Upper lobe of left lung (tissue), 6 donors: ENCODE results near the gene RASAL1. TPM values are rescaled to one million over a fixed set of nuclear protein-coding genes. Genes with fewer than 3 reads are reported as not detected.
A peak's percentile ranks its signal among the peaks of the same experiment; 100 is the strongest.

Experiments
- ATAC-seq, 2 donors: fragments of 200-7000 bp; cut with Tn5 transposase; one replicate each; pipeline ENCODE4 v1.9.1; 2022; ENCODE audit warnings: mild to moderate bottlenecking in 2 of 2, moderate library complexity in 2 of 2; ENCODE audit not compliant: low FRiP score in 2 of 2
- DNase-seq, 2 donors: peaks; one replicate each; pipeline ENCODE4 v3.0.0-alpha.2; 2019 to 2020
- H3K27ac ChIP-seq, 4 donors: fragments of 200-600 bp; sonication (generic); one replicate each; pipeline ENCODE4 v1.5.1; 2016 to 2019
- H3K27me3 ChIP-seq, 4 donors: fragments of 200-600 bp; sonication (generic); one replicate each; pipeline ENCODE4 v1.5.1; 2017 to 2019
- H3K36me3 ChIP-seq, 4 donors: fragments of 200-600 bp; sonication (generic); one replicate each; pipeline ENCODE4 v1.5.1; 2016 to 2019
- H3K4me1 ChIP-seq, 4 donors: fragments of 200-600 bp; sonication (generic); one replicate each; pipeline ENCODE4 v1.5.1; 2018 to 2019
- H3K4me3 ChIP-seq, 4 donors: fragments of 200-600 bp; sonication (generic); one replicate each; pipeline ENCODE4 v1.5.1; 2017 to 2019; ENCODE audit warnings: mild to moderate bottlenecking in 2 of 4, moderate library complexity in 1 of 4
- H3K9me3 ChIP-seq, 4 donors: fragments of 200-600 bp; sonication (generic); one replicate each; pipeline ENCODE4 v1.5.1; 2018 to 2019
- EP300 ChIP-seq, 4 donors: sonication (generic); formaldehyde crosslinking; IDR thresholded peaks; one replicate each; pipeline ENCODE4 v1.5.1; 2017; ENCODE audit warnings: antibody characterized with exemption in 4 of 4, control low read depth in 2 of 4
- POLR2A ChIP-seq, 4 donors: fragments of 450-650 bp; IDR thresholded peaks; one replicate each; pipeline ENCODE4 v1.5.1; 2016 to 2017; ENCODE audit warnings: antibody characterized with exemption in 4 of 4, mild to moderate bottlenecking in 2 of 4
- POLR2AphosphoS5 ChIP-seq, 2 donors: sonication (generic); formaldehyde crosslinking; IDR thresholded peaks; one replicate each; pipeline ENCODE4 v1.5.1; 2017; ENCODE audit warnings: antibody characterized with exemption in 2 of 2
- WGBS, 2 donors: methylation state at CpG; one replicate each; pipeline ENCODE4 v1.1.5; 2017 to 2018; 5-methylcytosine and 5-hydroxymethylcytosine counted together
- total RNA-seq, 6 donors: library from RNA; depleted of rRNA in 4 of 6; stranded (reverse); fragments of >200 nt in 4 of 6; gene quantifications; one replicate each; pipeline versions ENCODE4 v1.1.0 to v1.2.1, GENCODE V29; 2016 to 2021
- TF ChIP-seq, protein P1 (sequence below), 6 experiments: fragments of 450-650 bp in 4 of 6; fragments of 200-600 bp in 2 of 6; sonication (generic) in 2 of 6; IDR thresholded peaks; one replicate each; pipeline ENCODE4 v1.5.1; 2016 to 2019; ENCODE audit warnings: antibody characterized with exemption in 6 of 6
- donor health status: DM: no; HTN: no; CAD: no; lungs with moderate emphysema.
- donor health status: DM: no; HTN: yes; CAD: no; lungs with severe emphysema.

Gene RASAL1
- total RNA-seq, 6 donors from 2014 or later, result 0.27 to 4.2 (median 0.60) TPM; not detected in 3

DNA sequence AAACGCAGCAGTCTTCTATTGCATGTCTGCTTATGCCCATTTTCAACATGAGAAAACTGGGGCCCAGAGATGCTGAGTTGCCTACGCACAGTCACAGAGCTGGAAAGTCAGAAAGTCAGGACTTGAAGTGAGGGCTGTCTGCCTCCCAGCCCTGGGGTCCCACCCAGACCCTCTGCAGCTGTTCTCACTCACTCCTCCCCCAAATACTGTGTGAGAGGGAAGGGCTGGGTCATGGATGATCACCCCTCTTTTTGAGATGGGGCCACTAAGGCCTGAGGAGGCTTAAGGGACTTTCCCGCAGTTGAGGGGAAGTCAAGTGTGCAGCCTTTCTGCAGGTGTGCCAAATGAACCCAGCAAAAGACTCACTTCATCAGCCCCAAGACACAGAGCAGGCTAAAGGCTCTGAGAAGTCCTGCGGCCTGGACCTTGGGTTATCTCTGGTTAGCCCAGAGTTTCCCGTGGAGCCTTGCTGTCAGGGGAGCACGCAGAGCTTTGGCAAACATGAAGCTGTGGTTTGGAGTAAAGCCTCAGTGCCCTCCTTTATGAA is 60.4 kb downstream of the RASAL1 start:
- TF ChIP-seq, protein P1, sequence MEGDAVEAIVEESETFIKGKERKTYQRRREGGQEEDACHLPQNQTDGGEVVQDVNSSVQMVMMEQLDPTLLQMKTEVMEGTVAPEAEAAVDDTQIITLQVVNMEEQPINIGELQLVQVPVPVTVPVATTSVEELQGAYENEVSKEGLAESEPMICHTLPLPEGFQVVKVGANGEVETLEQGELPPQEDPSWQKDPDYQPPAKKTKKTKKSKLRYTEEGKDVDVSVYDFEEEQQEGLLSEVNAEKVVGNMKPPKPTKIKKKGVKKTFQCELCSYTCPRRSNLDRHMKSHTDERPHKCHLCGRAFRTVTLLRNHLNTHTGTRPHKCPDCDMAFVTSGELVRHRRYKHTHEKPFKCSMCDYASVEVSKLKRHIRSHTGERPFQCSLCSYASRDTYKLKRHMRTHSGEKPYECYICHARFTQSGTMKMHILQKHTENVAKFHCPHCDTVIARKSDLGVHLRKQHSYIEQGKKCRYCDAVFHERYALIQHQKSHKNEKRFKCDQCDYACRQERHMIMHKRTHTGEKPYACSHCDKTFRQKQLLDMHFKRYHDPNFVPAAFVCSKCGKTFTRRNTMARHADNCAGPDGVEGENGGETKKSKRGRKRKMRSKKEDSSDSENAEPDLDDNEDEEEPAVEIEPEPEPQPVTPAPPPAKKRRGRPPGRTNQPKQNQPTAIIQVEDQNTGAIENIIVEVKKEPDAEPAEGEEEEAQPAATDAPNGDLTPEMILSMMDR (IDR thresholded peaks at IDR 0.05), result no peak
- TF ChIP-seq EP300 (IDR thresholded peaks at IDR 0.05), result no peak
- no peak for TF ChIP-seq POLR2AphosphoS5 (IDR thresholded peaks at IDR 0.05)
- no peak for TF ChIP-seq POLR2A (IDR thresholded peaks at IDR 0.05)
- peaks cover 0 to 4% (median 0%) of the 10 kb centered on the region in 4 donors for H3K27me3 ChIP-seq
- 58 to 70% methylated on average over 6 of the region's 6 CpGs for WGBS, 2 donors

GRCh38 chr12:113073586-113073985 is 62.0 kb downstream of the RASAL1 start:
- 68 to 71% methylated on average over 2 to 3 of the region's 3 CpGs for WGBS, 2 donors
- TF ChIP-seq, protein P1 (IDR thresholded peaks at IDR 0.05), result no peak
- TF ChIP-seq POLR2AphosphoS5 (IDR thresholded peaks at IDR 0.05), result no peak
- no peak for TF ChIP-seq POLR2A (IDR thresholded peaks at IDR 0.05)
- TF ChIP-seq EP300 (IDR thresholded peaks at IDR 0.05), result no peak
- Histone ChIP-seq H3K4me1 (peaks cover 0 to 11% (median 2%) of the 10 kb centered on the region in 4 donors), H3K36me3 (no peaks in the 10 kb centered on the region), H3K4me3 (no peak overlapping the region), H3K27ac (no peak overlapping the region), H3K9me3 (no peaks in the 10 kb centered on the region), H3K27me3 (peaks cover 0 to 4% (median 0%) of the 10 kb centered on the region in 4 donors)
- no peak for ATAC-seq
- DNase-seq, result no peak

More for the DNA sequence above, 60.4 kb downstream of the RASAL1 start:
- Histone ChIP-seq H3K27ac (no peak overlapping the region), H3K4me1 (peaks cover 0 to 3% (median under 1%) of the 10 kb centered on the region in 4 donors), H3K9me3 (no peaks in the 10 kb centered on the region), H3K4me3 (no peak overlapping the region), H3K36me3 (no peaks in the 10 kb centered on the region)
- ATAC-seq (no peak), DNase-seq (no peak)

DNA sequence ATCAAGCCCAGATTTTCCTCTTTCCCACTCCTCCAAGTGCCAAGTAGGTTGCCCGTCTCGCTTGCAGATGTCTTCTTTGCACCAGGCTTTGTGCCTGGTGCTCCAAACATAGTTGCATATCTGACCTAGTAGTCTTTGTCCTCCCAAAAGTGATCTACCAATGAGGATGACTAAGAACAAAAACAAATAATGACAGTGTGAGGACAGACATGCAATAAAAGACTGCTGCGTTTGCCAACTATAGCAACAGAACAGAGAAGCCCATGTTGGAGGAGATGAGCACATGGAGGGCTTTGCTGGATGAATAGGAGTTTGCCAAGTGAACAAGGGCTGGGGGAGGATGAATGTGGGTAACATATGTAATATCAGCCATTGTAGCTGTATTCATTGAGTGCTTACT is 63.4 kb downstream of the RASAL1 start:
- H3K4me1 ChIP-seq, result peaks cover 0 to 11% (median 2%) of the 10 kb centered on the region in 4 donors
- DNase-seq (no peak), ATAC-seq (no peak)
- H3K9me3 ChIP-seq, result no peaks in the 10 kb centered on the region
- WGBS, 2 donors, result 78 to 90% methylated on average over 3 of the region's 3 CpGs
- TF ChIP-seq, protein P1 (IDR thresholded peaks at IDR 0.05), result no peak
- TF ChIP-seq EP300 (IDR thresholded peaks at IDR 0.05), result no peak
- no peak for TF ChIP-seq POLR2AphosphoS5 (IDR thresholded peaks at IDR 0.05)
- no peak for TF ChIP-seq POLR2A (IDR thresholded peaks at IDR 0.05)
- H3K4me3 ChIP-seq, result no peak overlapping the region
- no peaks in the 10 kb centered on the region for H3K36me3 ChIP-seq
- no peak overlapping the region for H3K27ac ChIP-seq
- H3K27me3 ChIP-seq, result peaks cover 0 to 2% (median 0%) of the 10 kb centered on the region in 4 donors

- no peaks in the 10 kb centered on the region for H3K9me3 ChIP-seq
- 78 to 79% methylated on average over 5 to 21 of the region's 21 CpGs for WGBS, 2 donors
- ATAC-seq (no peak), DNase-seq (peak in 1 of 2 donors; percentile 65)
- no peak overlapping the region for H3K4me3 ChIP-seq
- peaks cover 0 to 11% (median 2%) of the 10 kb centered on the region in 4 donors for H3K4me1 ChIP-seq
- no peaks in the 10 kb centered on the region for H3K27me3 ChIP-seq
- TF ChIP-seq POLR2A (IDR thresholded peaks at IDR 0.05), result no peak
- TF ChIP-seq, protein P1 (IDR thresholded peaks at IDR 0.05), result no peak
- no peak for TF ChIP-seq EP300 (IDR thresholded peaks at IDR 0.05)
- no peak for TF ChIP-seq POLR2AphosphoS5 (IDR thresholded peaks at IDR 0.05)
- H3K27ac ChIP-seq, result no peak overlapping the region
- no peaks in the 10 kb centered on the region for H3K36me3 ChIP-seq
Measured at GRCh38 chr12:113071135-113072112, 64.1 kb downstream of the RASAL1 start.
